ENCODE measurements around the gene SARS1. TPM values are rescaled to one million over a fixed set of nuclear protein-coding genes. Genes with fewer than 3 reads are reported as not detected.

The SARS1 gene
- total and polyA plus RNA-seq, 3 experiments from 2014 or later, result 157 to 195 (median 189) TPM

DNA sequence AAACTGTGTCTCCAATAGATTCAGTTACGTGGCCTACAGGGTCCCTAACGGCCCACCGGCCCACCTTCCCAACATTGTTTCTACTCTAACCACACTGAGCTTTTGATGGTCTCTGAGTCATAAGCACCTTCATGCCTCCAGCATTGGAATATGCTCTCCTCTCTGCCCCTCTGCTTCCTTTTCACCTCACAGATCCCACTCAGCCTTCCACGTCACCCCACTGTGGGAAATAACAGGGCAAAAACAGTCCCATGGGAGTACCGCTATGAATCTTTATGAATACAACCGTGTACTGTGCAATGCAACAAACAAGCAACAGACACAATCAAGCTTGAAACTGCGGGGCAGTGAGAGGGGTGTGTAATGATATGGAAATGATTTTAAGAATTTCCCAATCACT lies 5.3 kb upstream of the SARS1 start:
- POLR2A ChIA-PET, result no interaction called here
- H3K4me3 Mint-ChIP-seq, result no peak overlapping the region
- H3K4me1 Mint-ChIP-seq, result peaks cover 0 to 2% (median 2%) of the 10 kb centered on the region in 3 donors

DNA sequence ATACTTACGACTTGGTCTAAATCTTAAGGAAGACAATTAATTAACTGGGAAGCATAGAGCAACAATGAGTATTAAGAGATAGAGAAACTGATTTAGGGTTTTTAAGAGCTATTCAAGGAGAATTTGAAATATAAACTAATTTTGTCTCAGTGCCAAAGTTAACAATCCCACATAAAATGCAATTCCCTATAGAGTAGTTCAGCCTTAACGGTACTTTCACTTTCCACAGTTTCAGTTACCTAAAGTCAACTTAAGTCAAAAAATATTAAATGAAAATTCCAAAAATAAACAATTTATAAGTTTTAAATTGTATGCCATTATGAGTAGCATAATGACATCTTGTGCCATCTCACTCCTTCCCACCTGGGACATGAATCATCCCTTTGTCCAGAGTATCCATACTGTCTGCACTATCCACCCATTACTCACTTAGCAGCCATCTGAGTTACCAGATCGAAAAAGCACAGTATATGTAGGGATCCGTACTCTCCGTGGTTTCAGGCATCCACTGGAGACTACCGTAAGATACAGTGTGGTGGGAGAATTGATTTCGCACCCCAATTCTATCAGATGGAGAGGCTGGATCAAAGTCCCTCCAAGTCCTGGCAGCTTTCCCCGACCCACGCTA lies 4.8 kb upstream of the SARS1 start:
- POLR2A ChIA-PET, result no interaction called here
- CTCF ChIA-PET, result interaction anchor here (1.0 kb wide), 2 partner anchors 13 to 22 kb away, joined by 3 read pairs; no protein-coding TSS in a partner anchor

More for the DNA sequence above, 5.3 kb upstream of the SARS1 start:
- H3K4me3 ChIP-seq (ENCODE audit: low read length), result no peak overlapping the region
- H3K27ac Mint-ChIP-seq, result peak overlapping the region in 1 of 8 donors; percentile 15
- H3K36me3 Mint-ChIP-seq, result peaks cover 0 to 2% (median 0%) of the 10 kb centered on the region in 3 donors
- CTCF ChIA-PET, result interaction anchor here (1.0 kb wide), 2 partner anchors 12 to 22 kb away, joined by 3 read pairs; no protein-coding TSS in a partner anchor
- H3K9me3 Mint-ChIP-seq, result no peaks in the 10 kb centered on the region
- no peak overlapping the region for H3K27ac ChIP-seq (ENCODE audit: low read depth, low read length)
- DNase-seq, result no peak
- H3K9me3 ChIP-seq (ENCODE audit: low read length), result no peaks in the 10 kb centered on the region
- no peaks in the 10 kb centered on the region for H3K27me3 ChIP-seq (ENCODE audit: insufficient read depth, low read length, poor library complexity, severe bottlenecking)
- no peaks in the 10 kb centered on the region for H3K36me3 ChIP-seq (ENCODE audit: insufficient read depth, low read length)
- H3K27me3 Mint-ChIP-seq, result peaks cover 0 to 8% of the 10 kb centered on the region in 2 donors
- H3K4me1 ChIP-seq (ENCODE audit: insufficient read depth, low read length), result peaks cover 4% of the 10 kb centered on the region

GRCh38 chr1:109210058-109210457 lies 3.7 kb upstream of the SARS1 start:
- Mint-ChIP-seq H3K36me3 (peaks cover 0 to 13% (median 0%) of the 10 kb centered on the region in 3 donors), H3K9me3 (no peaks in the 10 kb centered on the region), H3K27me3 (peaks cover 0 to 8% of the 10 kb centered on the region in 2 donors), H3K4me1 (peaks cover 9 to 13% (median 10%) of the 10 kb centered on the region in 3 donors), H3K27ac (no peak overlapping the region), H3K4me3 (peak overlapping the region in 2 of 7 donors; percentile 20 to 63)
- Histone ChIP-seq H3K4me3 (ENCODE audit: low read length) (no peak overlapping the region), H3K4me1 (ENCODE audit: insufficient read depth, low read length) (peaks cover 11% of the 10 kb centered on the region), H3K36me3 (ENCODE audit: insufficient read depth, low read length) (no peaks in the 10 kb centered on the region), H3K9me3 (ENCODE audit: low read length) (no peaks in the 10 kb centered on the region), H3K27ac (ENCODE audit: low read depth, low read length) (no peak overlapping the region), H3K27me3 (ENCODE audit: insufficient read depth, low read length, poor library complexity, severe bottlenecking) (no peaks in the 10 kb centered on the region)
- CTCF ChIA-PET, result interaction anchor here (1.0 kb wide), 1 partner anchor 29 kb away, joined by 3 read pairs; no protein-coding TSS in a partner anchor
- POLR2A ChIA-PET, result no interaction called here
- DNase-seq, result no peak

More for the DNA sequence above, 4.8 kb upstream of the SARS1 start:
- DNase-seq, result no peak
- H3K4me1 ChIP-seq (ENCODE audit: insufficient read depth, low read length), result peaks cover 6% of the 10 kb centered on the region
- H3K27me3 Mint-ChIP-seq, result peaks cover 0 to 8% of the 10 kb centered on the region in 2 donors
- H3K4me3 ChIP-seq (ENCODE audit: low read length), result no peak overlapping the region
- H3K4me1 Mint-ChIP-seq, result peaks cover 0 to 3% (median 2%) of the 10 kb centered on the region in 3 donors
- H3K4me3 Mint-ChIP-seq, result no peak overlapping the region
- H3K36me3 Mint-ChIP-seq, result peaks cover 0 to 4% (median 0%) of the 10 kb centered on the region in 3 donors
- no peaks in the 10 kb centered on the region for H3K9me3 Mint-ChIP-seq
- no peaks in the 10 kb centered on the region for H3K27me3 ChIP-seq (ENCODE audit: insufficient read depth, low read length, poor library complexity, severe bottlenecking)
- no peaks in the 10 kb centered on the region for H3K9me3 ChIP-seq (ENCODE audit: low read length)
- peak overlapping the region in 1 of 8 donors; percentile 15 for H3K27ac Mint-ChIP-seq
- H3K27ac ChIP-seq (ENCODE audit: low read depth, low read length), result no peak overlapping the region
- no peaks in the 10 kb centered on the region for H3K36me3 ChIP-seq (ENCODE audit: insufficient read depth, low read length)

DNA sequence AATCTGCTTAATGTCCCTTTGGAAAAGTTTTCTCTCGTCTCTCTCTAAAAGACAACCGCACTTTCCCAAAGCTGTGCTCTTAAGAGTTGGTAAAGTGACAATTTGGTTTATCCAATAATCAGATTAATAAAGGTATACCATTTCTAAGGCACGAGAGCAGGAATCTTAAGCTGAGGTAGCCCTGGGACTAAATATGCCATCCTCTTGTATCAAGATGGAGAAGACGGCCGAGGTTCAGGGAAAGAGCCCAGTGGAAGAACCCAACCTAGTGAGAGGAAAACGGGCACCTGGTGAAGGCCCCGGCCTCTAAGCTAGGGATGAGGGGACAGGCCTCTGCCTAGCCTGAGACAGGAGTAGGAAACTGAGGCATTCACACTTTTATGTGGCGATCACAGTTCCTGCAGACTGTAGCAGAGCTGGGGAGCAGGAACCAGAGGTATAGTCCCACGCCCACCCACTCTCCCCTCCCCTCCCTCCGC lies 334 bp upstream of the SARS1 start:
- H3K27ac Mint-ChIP-seq, result peak overlapping the region in 7 of 8 donors; percentile 17 to 98 (median 92)
- no peaks in the 10 kb centered on the region for H3K27me3 ChIP-seq (ENCODE audit: insufficient read depth, low read length, poor library complexity, severe bottlenecking)
- H3K9me3 Mint-ChIP-seq, result no peaks in the 10 kb centered on the region
- peaks cover 0 to 6% of the 10 kb centered on the region in 2 donors for H3K27me3 Mint-ChIP-seq
- H3K36me3 ChIP-seq (ENCODE audit: insufficient read depth, low read length), result peaks cover 8% of the 10 kb centered on the region
- H3K36me3 Mint-ChIP-seq, result peaks cover 0 to 29% (median 4%) of the 10 kb centered on the region in 3 donors
- no peak for DNase-seq
- ChIA-PET POLR2A (interaction anchor here (0.7 to 1.7 kb wide), 7 partner anchors 14 to 521 kb away, joined by 3 to 10 read pairs (median 3); partner anchors contain the start of genes CYB561D1, PRPF38B and WDR47), CTCF (interaction anchor here (1.1 to 1.7 kb wide), 7 partner anchors 10 to 333 kb away, joined by 3 to 7 read pairs (median 4); no protein-coding TSS in a partner anchor)
- peak overlapping the region; percentile 93 for H3K4me3 ChIP-seq (ENCODE audit: low read length)
- H3K4me1 Mint-ChIP-seq, result peaks cover 28 to 39% (median 33%) of the 10 kb centered on the region in 3 donors
- peaks cover 32% of the 10 kb centered on the region for H3K4me1 ChIP-seq (ENCODE audit: insufficient read depth, low read length)
- H3K27ac ChIP-seq (ENCODE audit: low read depth, low read length), result peak overlapping the region; percentile 78
- H3K9me3 ChIP-seq (ENCODE audit: low read length), result no peaks in the 10 kb centered on the region
- peak overlapping the region; percentile 92 to 100 (median 99) for H3K4me3 Mint-ChIP-seq

- CTCF ChIA-PET, result interaction anchor here (1.1 to 1.7 kb wide), 8 partner anchors 8 to 317 kb away, joined by 3 to 7 read pairs (median 4); no protein-coding TSS in a partner anchor
- peak overlapping the region; percentile 92 to 100 (median 99) for H3K4me3 Mint-ChIP-seq
- peaks cover 0 to 35% (median 8%) of the 10 kb centered on the region in 3 donors for H3K36me3 Mint-ChIP-seq
- Histone ChIP-seq H3K4me3 (ENCODE audit: low read length) (peak overlapping the region; percentile 93), H3K27ac (ENCODE audit: low read depth, low read length) (peak overlapping the region; percentile 78), H3K9me3 (ENCODE audit: low read length) (no peaks in the 10 kb centered on the region), H3K4me1 (ENCODE audit: insufficient read depth, low read length) (peaks cover 38% of the 10 kb centered on the region), H3K36me3 (ENCODE audit: insufficient read depth, low read length) (peaks cover 8% of the 10 kb centered on the region), H3K27me3 (ENCODE audit: insufficient read depth, low read length, poor library complexity, severe bottlenecking) (no peaks in the 10 kb centered on the region)
- H3K27me3 Mint-ChIP-seq, result peaks cover 0 to 3% of the 10 kb centered on the region in 2 donors
- peaks cover 32 to 44% (median 41%) of the 10 kb centered on the region in 3 donors for H3K4me1 Mint-ChIP-seq
- peak overlapping the region; percentile 73 to 98 (median 96) for H3K27ac Mint-ChIP-seq
- DNase-seq, result peak in 2 of 5 donors; percentile 10 to 18
- POLR2A ChIA-PET, result interaction anchor here (0.7 to 1.7 kb wide), 4 partner anchors 49 to 211 kb away, joined by 3 to 10 read pairs (median 4); partner anchors contain the start of gene PSRC1
- no peaks in the 10 kb centered on the region for H3K9me3 Mint-ChIP-seq
Measured at GRCh38 chr1:109214695-109215623, 1.2 kb downstream of the SARS1 start.

- ChIA-PET CTCF (interaction anchor here (1.4 kb wide), 1 partner anchor 315 kb away, joined by 3 read pairs; no protein-coding TSS in a partner anchor), POLR2A (no interaction called here)
- H3K36me3 Mint-ChIP-seq, result peaks cover 3 to 45% (median 10%) of the 10 kb centered on the region in 3 donors
- no peaks in the 10 kb centered on the region for H3K9me3 Mint-ChIP-seq
- Histone ChIP-seq H3K4me3 (ENCODE audit: low read length) (peak overlapping the region; percentile 29), H3K27me3 (ENCODE audit: insufficient read depth, low read length, poor library complexity, severe bottlenecking) (no peaks in the 10 kb centered on the region), H3K9me3 (ENCODE audit: low read length) (no peaks in the 10 kb centered on the region), H3K27ac (ENCODE audit: low read depth, low read length) (no peak overlapping the region), H3K4me1 (ENCODE audit: insufficient read depth, low read length) (peaks cover 40% of the 10 kb centered on the region), H3K36me3 (ENCODE audit: insufficient read depth, low read length) (peaks cover 8% of the 10 kb centered on the region)
- DNase-seq, result no peak
- peaks cover 42 to 59% (median 53%) of the 10 kb centered on the region in 3 donors for H3K4me1 Mint-ChIP-seq
- peak overlapping the region in 6 of 8 donors; percentile 27 to 84 (median 58) for H3K27ac Mint-ChIP-seq
- peak overlapping the region in 4 of 7 donors; percentile 92 to 99 (median 98) for H3K4me3 Mint-ChIP-seq
- no peaks in the 10 kb centered on the region for H3K27me3 Mint-ChIP-seq
Measured at GRCh38 chr1:109216662-109217061, 2.9 kb downstream of the SARS1 start.

- POLR2A ChIA-PET, result interaction anchor here (0.6 kb wide), 2 partner anchors 24 to 97 kb away, joined by 3 read pairs; no protein-coding TSS in a partner anchor
- no peaks in the 10 kb centered on the region for H3K27me3 ChIP-seq (ENCODE audit: insufficient read depth, low read length, poor library complexity, severe bottlenecking)
- no peak for DNase-seq
- H3K27ac ChIP-seq (ENCODE audit: low read depth, low read length), result no peak overlapping the region
- no peaks in the 10 kb centered on the region for H3K9me3 Mint-ChIP-seq
- H3K9me3 ChIP-seq (ENCODE audit: low read length), result no peaks in the 10 kb centered on the region
- no peaks in the 10 kb centered on the region for H3K27me3 Mint-ChIP-seq
- H3K4me1 Mint-ChIP-seq, result peaks cover 48 to 70% (median 67%) of the 10 kb centered on the region in 3 donors
- H3K4me1 ChIP-seq (ENCODE audit: insufficient read depth, low read length), result peaks cover 35% of the 10 kb centered on the region
- H3K4me3 Mint-ChIP-seq, result peak overlapping the region in 6 of 7 donors; percentile 3 to 32 (median 17)
- peak overlapping the region in 4 of 8 donors; percentile 1 to 47 (median 7) for H3K27ac Mint-ChIP-seq
- peaks cover 8% of the 10 kb centered on the region for H3K36me3 ChIP-seq (ENCODE audit: insufficient read depth, low read length)
- H3K36me3 Mint-ChIP-seq, result peaks cover 3 to 57% (median 15%) of the 10 kb centered on the region in 3 donors
- no peak overlapping the region for H3K4me3 ChIP-seq (ENCODE audit: low read length)
- CTCF ChIA-PET, result no interaction called here
Measured at GRCh38 chr1:109218516-109218915, 4.8 kb downstream of the SARS1 start.

Measured in CD8-positive, alpha-beta memory T cell (primary cell).